Bronchial epithelial cell (primary cell): ENCODE data around the gene POLR3K. TPM values are rescaled to one million over a fixed set of nuclear protein-coding genes. Genes with fewer than 3 reads are reported as not detected.
"Not testable (repeated sequence)": the region's sequence is repeated elsewhere in the genome, so short reads cannot be mapped to it uniquely, and the experiment has no call there.

Source experiments
- DNase-seq: peaks from one replicate; pipeline ENCODE4 v3.0.0-alpha.2; 2010; ENCODE audit warnings: low read depth
- FAIRE-seq: peaks from 2 replicates; lab custom pipeline; 2011; peaks lifted over from hg19 to GRCh38; lab: Jason Lieb, UNC
- H3K27me3 ChIP-seq: 2 replicates; pipeline ENCODE4 v1.5.1; 2011; ENCODE audit warnings: low read length; ENCODE audit not compliant: control insufficient read depth, insufficient read depth
- H3K36me3 ChIP-seq: 2 replicates; pipeline ENCODE4 v1.5.1; 2011; ENCODE audit warnings: low read length; ENCODE audit not compliant: control insufficient read depth, insufficient read depth
- H3K4me3 ChIP-seq: 2 replicates; pipeline ENCODE4 v1.5.1; 2011; ENCODE audit warnings: mild to moderate bottlenecking, low read depth, low read length, control low read depth
- total RNA-seq: library from RNA; depleted of rRNA; stranded (reverse); fragments of >200 nt; gene quantifications from 2 replicates; pipeline ENCODE4 v1.2.1, GENCODE V29; 2014
- TF ChIP-seq, protein P1 (sequence below): IDR thresholded peaks from 2 replicates; pipeline ENCODE4 v1.5.1; 2011; ENCODE audit warnings: mild to moderate bottlenecking, moderate library complexity, low read length, control low read depth, inconsistent platforms; ENCODE audit not compliant: insufficient read depth, severe bottlenecking

Gene POLR3K
- total RNA-seq, 1 donor from 2014 or later: 5.8 TPM

- no peak overlapping the region for H3K4me3 ChIP-seq
- TF ChIP-seq, protein P1, sequence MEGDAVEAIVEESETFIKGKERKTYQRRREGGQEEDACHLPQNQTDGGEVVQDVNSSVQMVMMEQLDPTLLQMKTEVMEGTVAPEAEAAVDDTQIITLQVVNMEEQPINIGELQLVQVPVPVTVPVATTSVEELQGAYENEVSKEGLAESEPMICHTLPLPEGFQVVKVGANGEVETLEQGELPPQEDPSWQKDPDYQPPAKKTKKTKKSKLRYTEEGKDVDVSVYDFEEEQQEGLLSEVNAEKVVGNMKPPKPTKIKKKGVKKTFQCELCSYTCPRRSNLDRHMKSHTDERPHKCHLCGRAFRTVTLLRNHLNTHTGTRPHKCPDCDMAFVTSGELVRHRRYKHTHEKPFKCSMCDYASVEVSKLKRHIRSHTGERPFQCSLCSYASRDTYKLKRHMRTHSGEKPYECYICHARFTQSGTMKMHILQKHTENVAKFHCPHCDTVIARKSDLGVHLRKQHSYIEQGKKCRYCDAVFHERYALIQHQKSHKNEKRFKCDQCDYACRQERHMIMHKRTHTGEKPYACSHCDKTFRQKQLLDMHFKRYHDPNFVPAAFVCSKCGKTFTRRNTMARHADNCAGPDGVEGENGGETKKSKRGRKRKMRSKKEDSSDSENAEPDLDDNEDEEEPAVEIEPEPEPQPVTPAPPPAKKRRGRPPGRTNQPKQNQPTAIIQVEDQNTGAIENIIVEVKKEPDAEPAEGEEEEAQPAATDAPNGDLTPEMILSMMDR: no peak
- FAIRE-seq (peak; percentile 18), DNase-seq (no peak)
- H3K27me3 ChIP-seq: no peaks in the 10 kb centered on the region
- H3K36me3 ChIP-seq: no peaks in the 10 kb centered on the region
Observed at GRCh38 chr16:34648-34987, 18.8 kb downstream of the POLR3K start.

DNA sequence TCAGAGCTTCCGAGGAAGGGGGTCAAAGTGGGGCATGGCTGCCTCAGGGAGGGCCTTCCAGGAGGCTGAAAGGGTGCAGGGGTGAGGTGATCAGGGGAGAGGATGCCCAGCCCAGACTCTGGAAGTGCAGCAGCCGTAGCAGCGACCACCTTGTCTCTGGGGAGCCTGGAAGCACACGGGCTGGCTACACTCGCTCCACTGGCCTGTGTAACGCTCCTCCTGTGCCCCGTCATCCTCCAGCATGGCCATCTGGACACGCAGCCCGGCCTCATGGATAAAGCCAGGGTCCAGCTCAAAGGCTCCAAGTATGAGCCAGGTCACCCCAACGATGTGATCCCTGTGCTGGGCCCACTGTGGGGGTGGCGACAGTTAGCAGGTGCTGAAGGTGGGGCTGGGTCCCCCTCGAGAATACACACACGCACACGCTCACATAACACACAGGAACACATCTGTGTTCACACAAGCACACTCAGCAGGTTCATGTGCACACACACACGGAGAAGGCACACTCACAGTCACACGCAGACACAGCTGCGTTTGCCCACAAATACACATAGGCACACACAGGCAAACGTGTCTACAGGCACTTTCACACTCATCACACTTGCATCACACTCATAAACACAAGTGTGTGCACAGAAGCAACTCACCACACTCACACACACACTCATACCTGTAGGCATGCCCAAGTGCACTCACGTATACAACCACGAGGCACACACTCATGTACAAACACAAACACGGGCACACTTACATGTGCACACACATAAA is 19.3 kb downstream of the POLR3K start:
- H3K4me3 ChIP-seq: no peak overlapping the region
- DNase-seq (no peak), FAIRE-seq (peak; percentile 89)
- no peaks in the 10 kb centered on the region for H3K27me3 ChIP-seq
- TF ChIP-seq, protein P1: no peak
- H3K36me3 ChIP-seq: no peaks in the 10 kb centered on the region

- not testable (repeated sequence) for DNase-seq, H3K4me3 ChIP-seq, H3K27me3 ChIP-seq, FAIRE-seq, H3K36me3 ChIP-seq
Observed at GRCh38 chr16:33154-33876, 20.1 kb downstream of the POLR3K start.

- not testable (repeated sequence) for H3K36me3 ChIP-seq, DNase-seq, H3K4me3 ChIP-seq, H3K27me3 ChIP-seq, FAIRE-seq
Observed at GRCh38 chr16:30627-31026, 22.8 kb downstream of the POLR3K start.

GRCh38 chr16:25926-26348 is 27.5 kb downstream of the POLR3K start:
- not testable (repeated sequence) for FAIRE-seq, DNase-seq, H3K4me3 ChIP-seq, H3K36me3 ChIP-seq, H3K27me3 ChIP-seq

DNA sequence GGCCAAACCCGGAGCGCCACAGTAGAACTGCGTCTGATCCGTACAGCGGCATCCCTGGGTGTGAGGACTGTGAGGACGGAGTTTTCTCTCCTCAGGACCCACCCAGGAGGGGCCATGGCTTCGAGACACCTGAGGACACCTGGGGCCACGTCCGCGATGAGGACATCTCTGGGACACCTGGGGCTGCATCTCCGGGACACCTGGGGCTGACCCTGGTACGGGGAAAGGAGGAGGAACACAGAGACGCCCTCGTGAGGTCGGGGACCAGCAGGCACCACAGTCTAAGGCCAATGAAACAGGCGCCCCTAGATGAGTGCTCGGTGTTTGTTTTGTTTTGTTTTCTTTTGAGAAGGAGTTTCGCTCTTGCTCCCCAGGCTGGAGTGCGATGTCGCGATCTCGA is 29.3 kb downstream of the POLR3K start:
- FAIRE-seq, H3K4me3 ChIP-seq, H3K27me3 ChIP-seq, DNase-seq, H3K36me3 ChIP-seq: not testable (repeated sequence)

DNA sequence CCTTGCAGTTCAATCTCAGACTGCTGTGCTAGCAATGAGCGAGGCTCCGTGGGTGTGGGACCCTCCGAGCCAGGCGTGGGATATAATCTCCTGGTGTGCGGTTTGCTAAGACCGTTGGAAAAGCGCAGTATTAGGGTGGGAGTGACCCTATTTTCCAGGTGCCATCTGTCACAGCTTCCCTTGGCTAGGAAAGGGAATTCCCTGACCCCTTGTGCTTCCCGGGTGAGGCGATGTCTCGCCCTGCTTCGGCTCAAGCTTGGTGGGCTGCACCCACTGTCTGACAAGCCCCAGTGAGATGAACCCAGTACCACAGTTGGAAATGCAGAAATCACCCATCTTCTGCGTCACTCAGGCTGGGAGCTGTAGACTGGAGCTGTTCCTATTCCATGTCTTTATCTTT is 32.5 kb downstream of the POLR3K start:
- DNase-seq, H3K27me3 ChIP-seq, H3K4me3 ChIP-seq, H3K36me3 ChIP-seq, FAIRE-seq: not testable (repeated sequence)

GRCh38 chr16:17062-17765 is 36.2 kb downstream of the POLR3K start:
- not testable (repeated sequence) for H3K27me3 ChIP-seq, FAIRE-seq, H3K4me3 ChIP-seq, H3K36me3 ChIP-seq, DNase-seq
